D721Med (cell line): Measurements from ENCODE around the gene DAB2IP.

Source experiments
- DNase-seq: peaks from one replicate; pipeline ENCODE4 v3.0.0; 2011; ENCODE audit warnings: low spot score; ENCODE audit not compliant: insufficient read length
- FAIRE-seq: peaks from 2 replicates; lab custom pipeline; 2011; peaks lifted over from hg19 to GRCh38; lab: Jason Lieb, UNC
- CTCF ChIP-seq: IDR thresholded peaks from 2 replicates; pipeline ENCODE4 v1.5.1; 2012; ENCODE audit warnings: mild to moderate bottlenecking, control low read depth; ENCODE audit not compliant: insufficient read depth; ENCODE audit errors: missing control alignments

DAB2IP gene

GRCh38 chr9:121753802-121754654 is 102.6 kb downstream of the DAB2IP start:
- TF ChIP-seq CTCF, result no peak
- DNase-seq (no peak), FAIRE-seq (no peak)

GRCh38 chr9:121754655-121755436 is 103.4 kb downstream of the DAB2IP start:
- no peak for TF ChIP-seq CTCF
- no peak for DNase-seq
- no peak for FAIRE-seq

GRCh38 chr9:121755581-121755980 is 104.1 kb downstream of the DAB2IP start:
- DNase-seq (no peak), FAIRE-seq (no peak)
- no peak for TF ChIP-seq CTCF

- TF ChIP-seq CTCF, result no peak
- FAIRE-seq (no peak), DNase-seq (no peak)
Observed at GRCh38 chr9:121756474-121757280, 105.2 kb downstream of the DAB2IP start.

- no peak for TF ChIP-seq CTCF
- FAIRE-seq, result no peak
- DNase-seq, result no peak
Observed at GRCh38 chr9:121757281-121757585, 105.8 kb downstream of the DAB2IP start.

- no peak for FAIRE-seq
- no peak for DNase-seq
Observed at GRCh38 chr9:121758693-121759092, 107.3 kb downstream of the DAB2IP start.

More at GRCh38 chr9:121758693-121759092, 107.3 kb downstream of the DAB2IP start:
- TF ChIP-seq CTCF, result no peak
